Caco-2 (cell line): ENCODE results near the gene DBI. TPM values are rescaled to one million over a fixed set of nuclear protein-coding genes. Genes with fewer than 3 reads are reported as not detected.
A peak's percentile ranks its signal among the peaks of the same experiment; 100 is the strongest.

ENCODE experiments used
- BruUV-seq: library from RNA; stranded (reverse); fragments of 400-500 nt; replicated peaks from 2 replicates; lab custom pipeline; 2021; lab: Mats Ljungman, UMichigan
- CTCF ChIA-PET: fragments of 300-600 bp; sonication (Branson Sonifier 250); formaldehyde crosslinking; loops from one replicate; lab custom pipeline; 2022; ENCODE audit warnings: antibody characterized with exemption; lab: Charles Lee
- POLR2A ChIA-PET: fragments of 300-600 bp; sonication (Branson Sonifier 250); formaldehyde crosslinking; loops from one replicate; lab custom pipeline; 2022; ENCODE audit warnings: antibody characterized with exemption; lab: Charles Lee
- DNase-seq, 2 experiments: peaks; one replicate each; pipeline versions ENCODE4 v3.0.0 to v3.0.0-alpha.2; 2020 to 2022
- H3K27me3 ChIP-seq: replicated peaks from 2 replicates; pipeline ENCODE4 v1.6.0; 2011; ENCODE audit warnings: low read length; ENCODE audit not compliant: control insufficient read depth, insufficient read depth
- H3K36me3 ChIP-seq: 2 replicates; pipeline ENCODE4 v1.5.1; 2011; ENCODE audit warnings: low read length; ENCODE audit not compliant: control insufficient read depth, insufficient read depth
- H3K4me1 ChIP-seq: fragments of 250-450 bp; sonication (Bioruptor Pico); 2 replicates; pipeline ENCODE4 v1.5.1; 2020; ENCODE audit warnings: mild to moderate bottlenecking
- H3K4me3 ChIP-seq: 2 replicates; pipeline ENCODE4 v1.5.1; 2011; ENCODE audit warnings: low read depth, mild to moderate bottlenecking, control low read depth, low read length
- H3K9me3 ChIP-seq: fragments of 250-450 bp; sonication (Bioruptor Pico); 2 replicates; pipeline ENCODE4 v1.5.1; 2020; ENCODE audit warnings: mild to moderate bottlenecking, moderate library complexity
- H3K27ac Mint-ChIP-seq: one replicate; pipeline ENCODE4 v1.8.0; 2022; ENCODE audit warnings: mixed read lengths; ENCODE audit not compliant: unreplicated experiment
- H3K27me3 Mint-ChIP-seq: one replicate; pipeline ENCODE4 v1.8.0; 2022; ENCODE audit warnings: mixed read lengths; ENCODE audit not compliant: insufficient read depth, unreplicated experiment
- H3K36me3 Mint-ChIP-seq: one replicate; pipeline ENCODE4 v1.8.0; 2022; ENCODE audit warnings: mild to moderate bottlenecking, mixed read lengths; ENCODE audit not compliant: insufficient read depth, unreplicated experiment
- H3K4me1 Mint-ChIP-seq: one replicate; pipeline ENCODE4 v1.8.0; 2022; ENCODE audit warnings: low read depth, mixed read lengths; ENCODE audit not compliant: unreplicated experiment
- H3K4me3 Mint-ChIP-seq: one replicate; pipeline ENCODE4 v1.8.0; 2022; ENCODE audit warnings: mild to moderate bottlenecking, moderate library complexity, mixed read lengths; ENCODE audit not compliant: unreplicated experiment
- H3K9me3 Mint-ChIP-seq: one replicate; pipeline ENCODE4 v1.8.0; 2022; ENCODE audit warnings: mixed read lengths; ENCODE audit not compliant: unreplicated experiment
- CTCF ChIP-seq, 2 experiments: fragments of 200-600 bp in 1 of 2; IDR thresholded peaks; 1 replicate in 1 of 2; 2 replicates in 1 of 2; pipeline versions ENCODE4 v1.5.1 to v1.8.0; 2011 to 2022; ENCODE audit warnings: antibody characterized with exemption in 1 of 2, control low read depth in 1 of 2, inconsistent platforms in 1 of 2, low read depth in 1 of 2, low read length in 1 of 2, mild to moderate bottlenecking in 1 of 2, moderate library complexity in 1 of 2; ENCODE audit not compliant: insufficient read depth in 1 of 2, severe bottlenecking in 1 of 2, unreplicated experiment in 1 of 2
- intact Hi-C: fragments of 100-400 bp; cut with micrococcal nuclease; formaldehyde crosslinking; loops from one replicate; pipeline ENCODE4 v1.10.0; 2022; ENCODE audit not compliant: unreplicated experiment
- total RNA-seq: library from RNA; stranded (reverse); gene quantifications from 2 replicates; pipeline ENCODE4 v1.2.3, GENCODE V29; 2022

Gene DBI
- total RNA-seq, 1 experiment from 2014 or later: 257 TPM

- ChIA-PET POLR2A (interaction anchor here (0.6 kb wide), 1 partner anchor 12 kb away, joined by 5 read pairs; the partner anchor contains the start of gene TMEM37), CTCF (no interaction called here)
- H3K36me3 ChIP-seq: no peaks in the 10 kb centered on the region
- peaks cover 10% of the 10 kb centered on the region; the same call in 1 of the 2 replicates for H3K9me3 ChIP-seq
- no peaks in the 10 kb centered on the region for H3K27me3 Mint-ChIP-seq
- peaks cover 20% of the 10 kb centered on the region for H3K9me3 Mint-ChIP-seq
- no peak overlapping the region for H3K4me3 ChIP-seq
- peak in 1 of 2 experiments; percentile 7 for DNase-seq
- BruUV-seq: no TSS peak
- H3K4me1 Mint-ChIP-seq: peaks cover 1% of the 10 kb centered on the region
- no peak overlapping the region for H3K27ac Mint-ChIP-seq
- intact Hi-C loops: no loop called here
- TF ChIP-seq CTCF (IDR thresholded peaks at IDR 0.05; ENCODE audit: insufficient read depth in 1 of 2, low read depth in 1 of 2, low read length in 1 of 2, severe bottlenecking in 1 of 2, unreplicated experiment in 1 of 2): no peak
- H3K27me3 ChIP-seq: no peaks in the 10 kb centered on the region
- H3K36me3 Mint-ChIP-seq: no peaks in the 10 kb centered on the region
- H3K4me3 Mint-ChIP-seq: no peak overlapping the region
- peaks cover 7% of the 10 kb centered on the region for H3K4me1 ChIP-seq
Measured at GRCh38 chr2:119419803-119420508, 53.2 kb downstream of the DBI start.

DNA sequence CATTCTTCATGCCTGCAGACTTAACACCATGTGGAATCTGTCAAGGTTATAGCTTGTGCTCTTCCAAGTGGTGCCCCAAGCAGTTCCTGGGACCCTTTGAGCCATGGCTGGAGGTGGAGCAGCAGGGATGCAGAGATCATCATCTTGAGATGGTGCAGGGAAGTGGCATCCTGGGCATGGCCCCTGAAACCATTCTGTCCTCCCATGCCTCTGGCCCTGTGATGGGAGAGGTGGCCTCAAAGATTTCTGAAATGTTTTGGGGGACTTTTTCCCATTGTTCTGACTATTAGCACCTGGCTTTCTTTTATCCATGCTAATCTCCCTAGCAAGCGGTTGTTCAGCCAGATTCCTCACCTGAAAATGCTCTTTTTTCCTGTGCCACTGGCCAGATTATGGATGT is 54.5 kb downstream of the DBI start:
- no peaks in the 10 kb centered on the region for H3K36me3 Mint-ChIP-seq
- ChIA-PET CTCF (no interaction called here), POLR2A (no interaction called here)
- no peaks in the 10 kb centered on the region for H3K27me3 ChIP-seq
- H3K9me3 Mint-ChIP-seq: peaks cover 13% of the 10 kb centered on the region
- H3K27ac Mint-ChIP-seq: no peak overlapping the region
- peak in 1 of 2 experiments; percentile 2 for DNase-seq
- no peaks in the 10 kb centered on the region for H3K36me3 ChIP-seq
- H3K4me3 ChIP-seq: no peak overlapping the region
- no peak for TF ChIP-seq CTCF (IDR thresholded peaks at IDR 0.05; ENCODE audit: insufficient read depth in 1 of 2, low read depth in 1 of 2, low read length in 1 of 2, severe bottlenecking in 1 of 2, unreplicated experiment in 1 of 2)
- peaks cover 12% of the 10 kb centered on the region for H3K4me1 Mint-ChIP-seq
- BruUV-seq: no TSS peak
- no peaks in the 10 kb centered on the region for H3K27me3 Mint-ChIP-seq
- H3K4me3 Mint-ChIP-seq: no peak overlapping the region
- intact Hi-C loops: no loop called here
- peaks cover 10% of the 10 kb centered on the region; the same call in 1 of the 2 replicates for H3K9me3 ChIP-seq
- peaks cover 18% of the 10 kb centered on the region for H3K4me1 ChIP-seq

- ChIA-PET POLR2A (no interaction called here), CTCF (no interaction called here)
- H3K4me3 ChIP-seq: no peak overlapping the region
- peaks cover 10% of the 10 kb centered on the region; the same call in 1 of the 2 replicates for H3K9me3 ChIP-seq
- H3K27me3 ChIP-seq: no peaks in the 10 kb centered on the region
- no peaks in the 10 kb centered on the region for H3K36me3 Mint-ChIP-seq
- peaks cover 23% of the 10 kb centered on the region for H3K4me1 ChIP-seq
- peaks cover 13% of the 10 kb centered on the region for H3K9me3 Mint-ChIP-seq
- no peak overlapping the region for H3K4me3 Mint-ChIP-seq
- no peak overlapping the region for H3K27ac Mint-ChIP-seq
- intact Hi-C loops: no loop called here
- H3K27me3 Mint-ChIP-seq: no peaks in the 10 kb centered on the region
- DNase-seq: no peak
- no peak for TF ChIP-seq CTCF (IDR thresholded peaks at IDR 0.05; ENCODE audit: insufficient read depth in 1 of 2, low read depth in 1 of 2, low read length in 1 of 2, severe bottlenecking in 1 of 2, unreplicated experiment in 1 of 2)
- H3K4me1 Mint-ChIP-seq: peaks cover 16% of the 10 kb centered on the region
- H3K36me3 ChIP-seq: no peaks in the 10 kb centered on the region
- BruUV-seq: no TSS peak
Measured at GRCh38 chr2:119421741-119422140, 55.0 kb downstream of the DBI start.

Other genes starting within 250 kb of the DBI start
- not detected in 2 replicates for gene C1QL2, start 208.2 kb upstream of the DBI start, total RNA-seq
- gene STEAP3, start 143.1 kb upstream of the DBI start, total RNA-seq: 20.1 and 20.4 TPM in 2 replicates
- 5.0 and 6.5 TPM in 2 replicates for gene C2orf76, start 143 bp upstream of the DBI start, total RNA-seq
- 13.8 and 15.8 TPM in 2 replicates for gene TMEM37, start 64.9 kb downstream of the DBI start, total RNA-seq
- not detected in 2 replicates for gene SCTR, start 157.5 kb downstream of the DBI start, total RNA-seq
- gene CFAP221, start 177.5 kb downstream of the DBI start, total RNA-seq: 0.60 TPM in 1 of 2 replicates, not detected in the other